Naive B cell (primary cell): ENCODE results near the gene FAM20B. TPM values are rescaled to one million over a fixed set of nuclear protein-coding genes. Genes with fewer than 3 reads are reported as not detected.

Experiments used
- ATAC-seq, 2 donors: fragments of 150-1000 bp; cut with Tn5 transposase; 2 replicates each; pipeline ENCODE4 v1.10.0; 2021; ENCODE audit warnings: low read depth in 2 of 2, mild to moderate bottlenecking in 2 of 2, moderate library complexity in 2 of 2
- DNase-seq: peaks from one replicate; pipeline ENCODE4 v3.0.0; 2022
- H3K27ac Mint-ChIP-seq, 6 donors: one replicate each; pipeline ENCODE4 v1.8.0; 2020 to 2022; ENCODE audit warnings: mild to moderate bottlenecking in 6 of 6, mixed read lengths in 6 of 6, moderate library complexity in 5 of 6, inconsistent platforms in 2 of 6
- H3K27me3 Mint-ChIP-seq, 3 donors: one replicate each; pipeline ENCODE4 v1.8.0; 2021 to 2022; ENCODE audit warnings: mixed read lengths in 3 of 3, mild to moderate bottlenecking in 1 of 3
- H3K36me3 Mint-ChIP-seq, 2 donors: one replicate each; pipeline ENCODE4 v1.8.0; 2020 to 2022; ENCODE audit warnings: mixed read lengths in 2 of 2, inconsistent platforms in 1 of 2, mild to moderate bottlenecking in 1 of 2
- H3K4me1 Mint-ChIP-seq, 3 donors: one replicate each; pipeline ENCODE4 v1.8.0; 2020 to 2022; ENCODE audit warnings: mixed read lengths in 3 of 3, inconsistent platforms in 1 of 3, mild to moderate bottlenecking in 1 of 3, moderate library complexity in 1 of 3
- H3K4me3 Mint-ChIP-seq, 8 donors: one replicate each; pipeline ENCODE4 v1.8.0; 2020 to 2022; ENCODE audit warnings: mild to moderate bottlenecking in 8 of 8, mixed read lengths in 8 of 8, moderate library complexity in 8 of 8, inconsistent platforms in 2 of 8
- H3K9me3 Mint-ChIP-seq, 7 donors: one replicate each; pipeline ENCODE4 v1.8.0; 2020 to 2022; ENCODE audit warnings: mixed read lengths in 7 of 7, mild to moderate bottlenecking in 5 of 7, inconsistent platforms in 2 of 7, moderate library complexity in 1 of 7
- polyA plus RNA-seq, 6 donors: library from polyadenylated mRNA; unstranded; fragments of 300-500 nt; fragmentation: Illumina TruSeq; gene quantifications; one replicate each; pipeline ENCODE4 v1.2.3, GENCODE V29; 2021; ENCODE audit warnings: low read depth in 6 of 6

FAM20B gene
- polyA plus RNA-seq, 6 donors from 2014 or later: 6.2 to 13.2 (median 8.6) TPM

DNA sequence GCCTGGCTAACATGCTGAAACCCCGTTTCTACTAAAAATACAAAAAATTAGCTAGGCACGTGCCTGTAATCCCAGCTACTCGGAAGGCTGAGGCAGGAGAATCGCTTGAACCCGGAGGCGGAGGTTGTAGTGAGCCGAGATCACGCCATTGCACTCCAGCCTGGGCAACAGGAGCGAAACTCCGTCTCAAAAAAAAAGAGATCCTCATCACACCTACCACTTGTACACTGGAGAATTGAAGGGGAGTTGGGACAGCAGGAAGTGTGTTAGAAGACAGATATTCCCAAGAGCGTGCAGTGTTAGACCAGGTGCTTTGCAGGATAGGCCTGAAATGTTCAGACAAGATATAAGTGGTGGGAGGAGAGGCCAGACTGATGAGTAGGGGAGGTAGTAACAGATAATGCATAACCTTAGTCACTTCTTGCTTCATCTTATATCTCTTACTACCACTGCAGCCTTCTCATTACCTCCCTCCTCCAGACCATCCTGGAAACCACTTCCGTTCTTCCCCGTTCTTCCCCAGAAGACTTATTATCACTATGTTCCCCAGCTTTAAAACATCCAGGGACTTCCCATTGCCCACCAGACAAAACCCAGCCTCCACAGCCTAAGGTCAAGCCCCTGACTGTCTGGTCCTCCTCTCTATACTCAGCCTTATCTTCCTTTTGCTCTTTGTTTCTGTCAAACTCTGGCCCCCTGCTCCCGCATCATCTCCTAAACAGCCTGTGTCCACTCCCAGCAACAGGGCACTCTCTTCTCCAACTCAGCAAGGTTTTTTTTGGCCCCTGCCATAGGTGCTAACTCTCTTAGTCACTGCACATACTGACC is 21.3 kb downstream of the FAM20B start:
- peaks cover 0 to 5% of the 10 kb centered on the region in 2 donors for H3K36me3 Mint-ChIP-seq
- no peak overlapping the region for H3K4me3 Mint-ChIP-seq
- H3K4me1 Mint-ChIP-seq: peaks cover 13 to 27% (median 17%) of the 10 kb centered on the region in 3 donors
- no peaks in the 10 kb centered on the region for H3K9me3 Mint-ChIP-seq
- ATAC-seq (no peak), DNase-seq (no peak)
- peak overlapping the region in 3 of 6 donors; percentile 56 to 73 (median 72) for H3K27ac Mint-ChIP-seq
- H3K27me3 Mint-ChIP-seq: no peaks in the 10 kb centered on the region

- no peak for ATAC-seq
- H3K36me3 Mint-ChIP-seq: peaks cover 0 to 5% of the 10 kb centered on the region in 2 donors
- H3K9me3 Mint-ChIP-seq: no peaks in the 10 kb centered on the region
- no peaks in the 10 kb centered on the region for H3K27me3 Mint-ChIP-seq
- H3K27ac Mint-ChIP-seq: no peak overlapping the region
- DNase-seq: no peak
- H3K4me3 Mint-ChIP-seq: no peak overlapping the region
- peaks cover 13 to 27% (median 17%) of the 10 kb centered on the region in 3 donors for H3K4me1 Mint-ChIP-seq
These were observed 21.9 kb downstream of the FAM20B start for GRCh38 chr1:179047636-179047997.

DNA sequence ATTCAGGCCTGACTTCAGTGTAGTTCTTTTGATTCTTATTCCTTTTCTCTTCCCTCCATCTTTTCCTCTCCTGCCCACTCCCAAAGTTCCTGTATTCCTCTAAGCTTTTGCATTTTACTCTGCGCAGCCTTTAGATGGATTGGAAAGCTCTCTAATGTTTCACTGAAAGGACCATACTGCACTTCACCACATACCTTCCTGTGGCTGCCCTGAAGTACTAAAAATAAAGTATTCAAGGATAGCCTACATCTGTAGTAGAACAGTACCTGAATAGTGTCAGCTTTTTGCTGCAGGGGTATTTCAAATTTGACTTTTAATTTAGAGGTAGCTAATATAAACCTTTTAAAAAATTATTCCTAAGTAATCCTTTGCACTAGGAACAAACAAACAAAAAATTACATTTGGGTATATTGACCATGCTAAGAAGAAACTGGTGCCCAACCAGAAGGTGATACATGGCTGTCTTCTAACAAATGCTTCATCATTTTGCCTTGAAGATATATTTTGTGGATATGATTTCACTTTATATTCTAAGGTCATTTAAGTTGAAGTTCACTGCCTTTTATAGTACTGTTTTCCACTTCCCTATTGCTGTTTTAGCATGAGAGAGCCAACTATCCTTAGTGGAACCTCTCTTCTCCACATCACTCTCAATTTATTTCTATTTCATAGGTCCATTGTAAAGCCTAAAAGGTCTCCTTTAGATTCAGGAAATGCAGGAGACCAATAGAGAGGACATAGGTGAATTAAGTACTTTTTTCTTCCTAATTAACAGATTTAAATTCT is 22.8 kb downstream of the FAM20B start:
- DNase-seq (no peak), ATAC-seq (no peak)
- Mint-ChIP-seq H3K36me3 (peaks cover 0 to 3% of the 10 kb centered on the region in 2 donors), H3K27ac (peak overlapping the region in 2 of 6 donors; percentile 30 to 62), H3K9me3 (no peaks in the 10 kb centered on the region), H3K4me3 (no peak overlapping the region), H3K4me1 (peaks cover 11 to 27% (median 15%) of the 10 kb centered on the region in 3 donors), H3K27me3 (no peaks in the 10 kb centered on the region)

DNA sequence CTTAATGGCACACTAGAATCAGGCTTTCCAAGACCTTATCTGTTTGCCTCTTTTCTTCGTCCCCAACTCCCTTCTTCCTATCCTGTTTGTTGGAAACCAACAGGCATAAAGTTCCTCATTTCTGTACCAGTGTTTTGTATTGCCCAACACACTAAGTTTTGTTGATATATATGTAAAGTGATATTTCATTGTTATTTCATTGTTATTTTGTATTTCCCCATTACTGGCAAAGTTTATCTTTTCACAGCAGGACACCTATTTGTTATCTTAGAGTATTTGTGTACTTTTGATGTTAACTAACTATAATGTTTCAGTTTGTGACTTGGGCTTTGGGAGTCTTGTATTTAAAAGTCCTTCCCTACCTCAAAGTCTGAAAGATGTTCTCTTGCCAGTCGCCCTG is 27.1 kb downstream of the FAM20B start:
- DNase-seq: no peak
- peak overlapping the region in 1 of 6 donors; percentile 73 for H3K27ac Mint-ChIP-seq
- H3K4me1 Mint-ChIP-seq: peaks cover 0 to 5% (median 0%) of the 10 kb centered on the region in 3 donors
- H3K4me3 Mint-ChIP-seq: no peak overlapping the region
- peaks cover 19 to 25% of the 10 kb centered on the region in 2 donors for H3K36me3 Mint-ChIP-seq
- no peak for ATAC-seq
- no peaks in the 10 kb centered on the region for H3K27me3 Mint-ChIP-seq
- peaks cover 0 to 9% (median 0%) of the 10 kb centered on the region in 7 donors for H3K9me3 Mint-ChIP-seq

DNA sequence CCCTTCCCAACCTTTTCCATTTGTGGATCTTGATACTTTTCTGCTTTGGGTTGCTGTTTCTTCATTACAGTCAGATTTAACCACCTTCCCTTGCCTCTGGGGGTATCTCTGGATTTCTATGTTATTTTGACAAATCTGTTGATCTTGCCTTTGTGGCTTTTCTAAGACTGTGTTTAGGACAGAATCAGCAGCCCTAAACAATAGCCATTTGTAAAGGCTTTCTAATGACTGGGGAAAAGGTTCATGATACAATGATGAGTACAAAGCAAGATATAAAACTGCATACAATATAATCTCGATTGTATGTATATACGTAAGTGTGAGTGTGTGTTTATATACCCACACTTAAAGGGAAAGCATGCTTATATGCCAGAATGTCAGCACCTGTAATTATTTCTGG is 27.8 kb downstream of the FAM20B start:
- H3K36me3 Mint-ChIP-seq: peaks cover 22 to 29% of the 10 kb centered on the region in 2 donors
- H3K4me1 Mint-ChIP-seq: peaks cover 0 to 1% (median under 1%) of the 10 kb centered on the region in 3 donors
- ATAC-seq (no peak), DNase-seq (no peak)
- H3K27me3 Mint-ChIP-seq: no peaks in the 10 kb centered on the region
- peaks cover 0 to 9% (median 0%) of the 10 kb centered on the region in 7 donors for H3K9me3 Mint-ChIP-seq
- H3K4me3 Mint-ChIP-seq: no peak overlapping the region
- H3K27ac Mint-ChIP-seq: peak overlapping the region in 2 of 6 donors; percentile 4 to 53

GRCh38 chr1:179055937-179056336 is 30.2 kb downstream of the FAM20B start:
- peaks cover 28 to 33% of the 10 kb centered on the region in 2 donors for H3K36me3 Mint-ChIP-seq
- H3K4me3 Mint-ChIP-seq: no peak overlapping the region
- peaks cover 0 to 9% (median 0%) of the 10 kb centered on the region in 7 donors for H3K9me3 Mint-ChIP-seq
- H3K27me3 Mint-ChIP-seq: no peaks in the 10 kb centered on the region
- peaks cover 0 to 5% (median 0%) of the 10 kb centered on the region in 3 donors for H3K4me1 Mint-ChIP-seq
- no peak for DNase-seq
- H3K27ac Mint-ChIP-seq: no peak overlapping the region
- no peak for ATAC-seq

DNA sequence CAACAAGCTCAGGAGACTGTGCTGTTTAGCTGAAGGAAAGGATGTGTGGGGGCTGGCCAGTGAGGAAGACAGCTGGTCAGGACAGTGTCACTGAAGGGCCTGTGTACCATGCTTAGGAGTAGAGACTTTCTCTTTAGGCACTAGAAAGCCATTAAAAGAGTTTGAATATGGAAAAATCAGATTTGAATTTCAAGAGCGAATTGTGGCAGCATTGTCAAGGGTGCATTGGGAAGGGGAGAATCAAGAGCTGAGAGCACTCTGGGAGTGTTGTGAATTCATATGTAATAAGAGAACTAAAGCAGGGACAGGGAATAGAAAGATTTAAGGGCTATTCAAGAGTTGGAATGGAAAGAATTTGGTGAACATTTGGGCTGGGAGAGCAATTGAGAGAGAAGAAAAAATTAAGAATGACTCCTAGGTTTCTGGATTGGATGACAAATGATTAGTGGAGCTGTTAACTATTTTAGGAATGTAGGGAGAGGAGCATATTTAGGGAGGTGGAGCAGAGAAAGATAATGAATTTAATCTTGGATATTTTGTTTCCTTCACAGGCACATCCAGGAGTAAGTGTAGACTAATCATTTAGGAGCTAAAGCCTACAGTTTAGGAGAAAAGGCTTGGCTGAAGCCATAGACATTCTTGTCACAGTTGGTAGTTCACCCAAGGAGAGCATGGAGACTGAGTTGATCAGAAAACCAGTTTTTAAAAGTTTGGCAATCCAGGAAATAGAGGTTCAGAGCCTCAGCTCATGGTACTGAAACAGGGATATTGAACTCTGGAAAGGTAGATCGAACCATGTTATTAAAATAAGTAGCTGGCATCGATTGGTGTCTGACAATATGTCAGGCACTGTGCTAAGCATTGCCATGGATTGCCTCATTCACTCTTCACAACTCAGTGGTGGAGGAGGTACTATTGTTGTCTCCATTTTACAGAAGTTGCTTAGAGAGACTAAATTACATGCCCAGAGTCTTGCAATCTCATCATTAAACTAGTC is 33.1 kb downstream of the FAM20B start:
- no peaks in the 10 kb centered on the region for H3K27me3 Mint-ChIP-seq
- ATAC-seq (no peak), DNase-seq (no peak)
- no peak overlapping the region for H3K4me3 Mint-ChIP-seq
- peaks cover 33 to 38% of the 10 kb centered on the region in 2 donors for H3K36me3 Mint-ChIP-seq
- H3K27ac Mint-ChIP-seq: peak overlapping the region in 2 of 6 donors; percentile 1 to 29
- peaks cover 0 to 5% (median 0%) of the 10 kb centered on the region in 3 donors for H3K4me1 Mint-ChIP-seq
- peaks cover 0 to 9% (median 0%) of the 10 kb centered on the region in 7 donors for H3K9me3 Mint-ChIP-seq

DNA sequence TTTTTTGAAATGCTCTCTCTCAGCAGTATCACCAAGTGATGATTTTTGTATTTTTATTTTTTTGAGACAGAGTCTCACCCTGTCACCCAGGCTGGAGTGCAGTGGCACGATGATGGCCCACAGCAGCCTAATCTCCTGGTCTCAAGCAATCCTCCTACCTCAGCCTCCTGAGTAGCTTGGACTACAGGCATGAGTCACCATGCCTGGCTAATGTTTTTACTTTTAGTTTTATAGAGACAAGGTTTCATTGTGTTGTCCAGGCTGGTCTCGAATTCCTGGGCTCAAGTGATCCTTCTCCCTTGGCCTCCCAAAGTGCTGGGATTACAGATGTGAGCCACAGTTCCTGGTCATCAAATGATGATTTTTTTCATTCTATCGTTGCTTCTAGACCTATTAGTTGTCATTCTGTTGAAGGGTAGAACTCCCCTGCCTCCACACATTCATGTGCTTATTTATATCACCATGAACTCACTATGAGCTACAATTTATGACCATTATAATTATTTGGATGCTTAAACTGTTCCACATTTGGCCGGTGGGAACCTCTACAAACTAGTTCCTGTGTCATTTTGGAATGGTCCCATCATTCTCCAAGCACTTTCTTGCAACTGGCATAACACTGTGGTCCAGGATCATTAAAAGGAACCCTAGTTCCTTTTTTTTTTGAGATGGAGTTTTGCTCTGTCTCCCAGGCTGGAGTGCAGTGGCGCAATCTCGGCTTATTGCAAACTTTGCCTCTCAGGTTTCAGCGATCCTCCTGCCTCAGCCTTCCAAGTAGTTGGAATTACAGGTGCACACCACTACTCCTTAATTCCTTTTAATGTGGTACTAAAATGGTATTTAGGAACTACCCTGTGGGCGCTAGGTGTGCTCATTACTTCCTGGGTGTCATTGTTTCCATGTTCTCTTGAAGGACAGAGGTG is 35.9 kb downstream of the FAM20B start:
- no peak overlapping the region for H3K27ac Mint-ChIP-seq
- H3K36me3 Mint-ChIP-seq: peaks cover 23 to 36% of the 10 kb centered on the region in 2 donors
- DNase-seq (no peak), ATAC-seq (no peak)
- H3K27me3 Mint-ChIP-seq: no peaks in the 10 kb centered on the region
- no peak overlapping the region for H3K4me3 Mint-ChIP-seq
- H3K9me3 Mint-ChIP-seq: peaks cover 0 to 3% (median 0%) of the 10 kb centered on the region in 7 donors
- peaks cover 0 to 5% (median 0%) of the 10 kb centered on the region in 3 donors for H3K4me1 Mint-ChIP-seq

DNA sequence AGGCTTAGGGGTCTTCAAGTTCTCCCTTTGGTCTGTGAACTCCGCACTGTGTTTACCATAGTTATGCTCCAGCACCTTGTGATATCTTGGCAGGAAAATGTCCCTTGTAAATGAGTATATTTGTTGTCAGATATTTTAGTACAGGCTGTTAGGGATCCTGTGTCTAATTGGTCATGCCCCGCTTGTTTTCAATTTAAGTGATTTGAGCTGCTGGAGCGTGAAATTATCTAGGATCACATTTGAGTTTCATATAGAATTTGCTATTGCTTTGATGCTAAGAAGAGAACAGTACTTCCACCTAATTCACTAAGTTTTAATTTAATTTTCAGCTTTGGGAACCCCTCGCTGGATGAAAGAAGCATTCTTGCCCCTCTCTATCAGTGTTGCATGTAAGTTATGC is 40.8 kb downstream of the FAM20B start:
- H3K27me3 Mint-ChIP-seq: no peaks in the 10 kb centered on the region
- DNase-seq: no peak
- ATAC-seq: no peak
- H3K4me1 Mint-ChIP-seq: peaks cover 0 to 2% (median 0%) of the 10 kb centered on the region in 3 donors
- H3K4me3 Mint-ChIP-seq: no peak overlapping the region
- no peak overlapping the region for H3K27ac Mint-ChIP-seq
- peaks cover 15 to 27% of the 10 kb centered on the region in 2 donors for H3K36me3 Mint-ChIP-seq
- no peaks in the 10 kb centered on the region for H3K9me3 Mint-ChIP-seq

GRCh38 chr1:179077396-179077795 is 51.7 kb downstream of the FAM20B start:
- Mint-ChIP-seq H3K4me3 (no peak overlapping the region), H3K4me1 (peaks cover 10 to 17% (median 16%) of the 10 kb centered on the region in 3 donors), H3K36me3 (peaks cover 5 to 6% of the 10 kb centered on the region in 2 donors), H3K27ac (peak overlapping the region in 1 of 6 donors; percentile 49), H3K27me3 (no peaks in the 10 kb centered on the region), H3K9me3 (no peaks in the 10 kb centered on the region)
- no peak for ATAC-seq
- no peak for DNase-seq

GRCh38 chr1:179079113-179079761 is 53.5 kb downstream of the FAM20B start:
- Mint-ChIP-seq H3K9me3 (no peaks in the 10 kb centered on the region), H3K27ac (peak overlapping the region; percentile 67 to 99 (median 92)), H3K4me1 (peaks cover 18 to 35% (median 24%) of the 10 kb centered on the region in 3 donors), H3K27me3 (no peaks in the 10 kb centered on the region), H3K4me3 (peak overlapping the region in 4 of 8 donors; percentile 7 to 72 (median 17)), H3K36me3 (peaks cover 0 to 5% of the 10 kb centered on the region in 2 donors)
- DNase-seq (peak; percentile 63), ATAC-seq (peak in 1 of 2 donors; percentile 13)
